ENCODE results near the gene TUBB4B.

TUBB4B gene

DNA sequence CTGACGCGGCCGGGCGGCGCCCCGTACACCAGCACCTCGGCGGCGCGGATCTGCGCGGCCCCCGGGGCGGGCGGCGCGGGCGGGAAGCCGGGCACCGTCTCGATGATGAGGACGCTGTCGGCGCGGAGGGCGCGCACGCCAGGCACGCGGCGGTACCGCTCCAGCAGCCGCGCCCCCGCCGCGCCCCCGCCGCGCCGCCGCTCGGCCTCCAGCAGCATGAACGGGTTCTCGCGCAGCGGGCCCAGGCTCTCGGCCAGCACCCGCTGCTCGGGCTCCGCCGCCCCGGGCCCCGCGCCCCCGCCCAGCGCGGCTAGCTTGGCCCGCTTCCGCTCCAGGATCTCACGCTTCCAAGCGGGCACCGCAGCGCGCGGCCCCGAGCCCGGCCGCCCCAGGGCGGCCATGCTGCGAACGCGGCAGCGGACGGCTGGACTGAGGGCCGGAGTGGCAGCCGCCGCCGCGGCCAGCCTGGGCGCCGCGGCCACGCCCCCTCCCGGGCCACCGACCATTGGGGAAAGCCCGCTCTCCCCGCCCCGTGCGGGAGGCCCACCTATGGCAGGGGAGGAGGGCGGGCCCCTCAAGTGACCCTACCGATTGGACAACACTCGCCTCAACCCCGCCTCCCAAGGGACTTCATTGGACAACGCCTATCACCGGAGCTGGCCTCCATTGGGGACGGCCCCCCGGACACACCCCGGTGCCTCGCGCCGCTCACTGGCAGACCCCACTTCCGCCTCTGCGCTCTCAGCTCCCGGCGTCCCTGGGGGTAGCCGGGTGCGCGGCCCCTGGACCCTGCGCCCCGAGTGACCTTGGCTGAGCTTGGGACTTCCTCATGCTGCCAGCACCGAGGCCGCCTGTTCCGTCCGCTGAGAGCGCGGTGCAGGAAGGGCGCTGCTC lies 40.5 kb upstream of the TUBB4B start, which contains the start of gene TPRN:
TPRN (minus strand) TSS at position 431 of the 894 bp plus-strand sequence; CDS start at position 401, 30 bp downstream.
- peaks cover 25% of the 10 kb centered on the region for H3K79me2 ChIP-seq (ENCODE audit: insufficient read depth, low read depth)
- no peaks in the 10 kb centered on the region for H4K20me1 ChIP-seq (ENCODE audit: insufficient read depth)
- H2AFZ ChIP-seq (ENCODE audit: low read depth): peak within 1 kb of the TSS; percentile 73
- peak within 1 kb of the TSS; percentile 24; the same call in 1 of the 2 replicates for H3K27ac ChIP-seq
- peak within 1 kb of the TSS; percentile 47; the same call in 1 of the 2 replicates for H3K9ac ChIP-seq
- TF ChIP-seq CTCF (conservative IDR thresholded peaks at IDR 0.05; ENCODE audit: low read depth, low read length): no peak
- H3K4me1 ChIP-seq (ENCODE audit: low read depth, poor library complexity, severe bottlenecking): peaks cover 27% of the 10 kb centered on the region
- H3K36me3 ChIP-seq (ENCODE audit: insufficient read depth): no peaks in the 10 kb centered on the region
- peak within 1 kb of the TSS; percentile 76 for H3K4me2 ChIP-seq
- H3K27me3 ChIP-seq (ENCODE audit: insufficient read depth, low read depth): no peaks in the 10 kb centered on the region
- H3K4me3 ChIP-seq (IDR thresholded peaks at IDR 0.05; ENCODE audit: insufficient read depth, low read depth, low read length): no peak within 1 kb of the TSS

DNA sequence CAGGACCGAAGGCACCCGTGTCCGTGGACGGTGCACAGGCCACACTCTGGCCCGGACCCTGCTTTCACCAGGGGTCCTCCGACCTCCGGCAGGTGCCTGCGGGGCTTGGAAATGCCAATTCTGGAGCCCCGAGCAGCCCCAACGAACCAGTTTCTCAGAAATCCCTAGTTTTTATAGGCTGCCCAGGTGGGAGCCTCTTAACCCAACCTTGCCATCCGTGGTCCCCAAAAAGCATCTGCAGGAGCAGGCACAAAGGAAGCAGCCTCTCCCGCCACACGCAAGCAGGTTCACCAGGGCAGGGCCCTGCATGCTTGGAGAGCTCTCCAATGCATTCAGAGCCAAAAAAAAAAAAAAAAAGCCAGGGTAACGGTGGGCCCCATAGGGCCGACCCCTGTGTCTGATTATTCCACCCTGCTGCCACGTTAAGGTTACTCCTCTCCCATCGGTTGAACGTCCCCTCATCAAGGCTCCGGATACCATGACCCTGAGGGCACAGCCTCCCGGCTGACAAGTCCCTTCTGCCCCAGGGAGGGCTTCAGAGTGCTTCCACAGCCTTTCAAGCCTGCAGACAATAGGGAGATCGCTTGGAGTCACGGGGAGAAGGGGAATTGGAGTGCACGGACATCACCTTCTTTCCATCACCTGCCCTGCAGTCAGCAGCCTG lies 39.8 kb upstream of the TUBB4B start:
- H3K36me3 ChIP-seq (ENCODE audit: insufficient read depth): no peaks in the 10 kb centered on the region
- H3K79me2 ChIP-seq (ENCODE audit: insufficient read depth, low read depth): peaks cover 33% of the 10 kb centered on the region

GRCh38 chr9:137202966-137203365 lies 38.1 kb upstream of the TUBB4B start:
- no peak overlapping the region for H3K4me2 ChIP-seq
- no peaks in the 10 kb centered on the region for H4K20me1 ChIP-seq (ENCODE audit: insufficient read depth)
- no peak for TF ChIP-seq CTCF (conservative IDR thresholded peaks at IDR 0.05; ENCODE audit: low read depth, low read length)
- peaks cover 35% of the 10 kb centered on the region for H3K4me1 ChIP-seq (ENCODE audit: low read depth, poor library complexity, severe bottlenecking)
- H3K9ac ChIP-seq: no peak overlapping the region
- H2AFZ ChIP-seq (ENCODE audit: low read depth): no peak overlapping the region
- peaks cover 43% of the 10 kb centered on the region for H3K79me2 ChIP-seq (ENCODE audit: insufficient read depth, low read depth)
- no peak overlapping the region for H3K4me3 ChIP-seq (IDR thresholded peaks at IDR 0.05; ENCODE audit: insufficient read depth, low read depth, low read length)
- no peak overlapping the region for H3K27ac ChIP-seq
- H3K27me3 ChIP-seq (ENCODE audit: insufficient read depth, low read depth): no peaks in the 10 kb centered on the region
- H3K36me3 ChIP-seq (ENCODE audit: insufficient read depth): no peaks in the 10 kb centered on the region

More for the DNA sequence above, 39.8 kb upstream of the TUBB4B start:
- Histone ChIP-seq H2AFZ (ENCODE audit: low read depth) (peak overlapping the region; percentile 73), H3K27ac (peak overlapping the region; percentile 24; the same call in 1 of the 2 replicates), H3K4me2 (peak overlapping the region; percentile 76), H3K4me3 (IDR thresholded peaks at IDR 0.05; ENCODE audit: insufficient read depth, low read depth, low read length) (no peak overlapping the region), H3K27me3 (ENCODE audit: insufficient read depth, low read depth) (no peaks in the 10 kb centered on the region), H3K9ac (peak overlapping the region; percentile 47; the same call in 1 of the 2 replicates), H4K20me1 (ENCODE audit: insufficient read depth) (no peaks in the 10 kb centered on the region), H3K4me1 (ENCODE audit: low read depth, poor library complexity, severe bottlenecking) (peaks cover 28% of the 10 kb centered on the region)
- TF ChIP-seq CTCF (conservative IDR thresholded peaks at IDR 0.05; ENCODE audit: low read depth, low read length): no peak

DNA sequence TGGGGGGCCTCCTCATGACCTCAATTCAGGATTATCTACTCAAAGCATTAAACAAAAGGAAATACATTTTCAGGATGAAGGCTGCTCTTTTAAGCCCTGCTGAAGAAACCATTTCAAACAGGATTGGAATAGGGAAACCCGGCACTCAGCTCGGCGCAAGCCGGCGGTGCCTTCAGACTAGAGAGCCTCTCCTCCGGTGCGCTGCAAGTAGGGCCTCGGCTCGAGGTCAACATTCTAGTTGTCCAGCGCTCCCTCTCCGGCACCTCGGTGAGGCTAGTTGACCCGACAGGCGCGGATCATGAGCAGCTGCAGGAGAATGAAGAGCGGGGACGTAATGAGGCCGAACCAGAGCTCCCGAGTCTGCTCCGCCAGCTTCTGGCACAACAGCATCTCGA lies 36.4 kb upstream of the TUBB4B start:
- no peaks in the 10 kb centered on the region for H3K27me3 ChIP-seq (ENCODE audit: insufficient read depth, low read depth)
- peak overlapping the region; percentile 31; the same call in 1 of the 2 replicates for H3K27ac ChIP-seq
- H3K4me2 ChIP-seq: peak overlapping the region; percentile 75
- H3K9ac ChIP-seq: peak overlapping the region; percentile 72; the same call in 1 of the 2 replicates
- peaks cover 43% of the 10 kb centered on the region for H3K79me2 ChIP-seq (ENCODE audit: insufficient read depth, low read depth)
- no peak for TF ChIP-seq CTCF (conservative IDR thresholded peaks at IDR 0.05; ENCODE audit: low read depth, low read length)
- peak overlapping the region; percentile 55; the same call in 1 of the 2 replicates for H2AFZ ChIP-seq (ENCODE audit: low read depth)
- peaks cover 32% of the 10 kb centered on the region for H3K4me1 ChIP-seq (ENCODE audit: low read depth, poor library complexity, severe bottlenecking)
- no peaks in the 10 kb centered on the region for H3K36me3 ChIP-seq (ENCODE audit: insufficient read depth)
- no peaks in the 10 kb centered on the region for H4K20me1 ChIP-seq (ENCODE audit: insufficient read depth)
- H3K4me3 ChIP-seq (IDR thresholded peaks at IDR 0.05; ENCODE audit: insufficient read depth, low read depth, low read length): no peak overlapping the region

All from KMS-11 (cell line).